GM18499 (cell line): Measurements from ENCODE around the gene NKAIN2.

Source experiments
- ATAC-seq: cut with Tn5 transposase; IDR thresholded peaks from one replicate; pipeline ENCODE4 v1.9.1; 2021; ENCODE audit warnings: moderate number of reproducible peaks; ENCODE audit not compliant: insufficient read depth, unreplicated experiment

NKAIN2 gene

DNA sequence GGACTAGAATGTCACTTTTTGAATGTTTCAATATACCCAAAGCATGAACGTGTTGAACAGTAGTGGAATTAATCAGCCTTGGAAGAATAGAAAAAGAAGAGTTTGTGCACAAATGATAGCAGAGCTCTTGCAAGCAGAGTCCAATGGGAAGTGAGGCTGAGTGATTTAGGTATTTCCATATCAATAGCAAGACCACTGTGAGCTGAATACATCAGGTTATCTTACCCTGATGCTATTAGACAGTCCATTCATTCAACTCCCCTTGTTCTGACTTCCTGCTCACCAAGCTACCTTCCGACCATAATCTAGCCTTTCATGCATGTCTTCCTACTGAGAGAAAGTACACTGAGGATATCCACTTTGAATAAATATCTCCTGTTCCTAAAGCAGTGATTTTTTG is 809.4 kb downstream of the NKAIN2 start:
- no peak for ATAC-seq

DNA sequence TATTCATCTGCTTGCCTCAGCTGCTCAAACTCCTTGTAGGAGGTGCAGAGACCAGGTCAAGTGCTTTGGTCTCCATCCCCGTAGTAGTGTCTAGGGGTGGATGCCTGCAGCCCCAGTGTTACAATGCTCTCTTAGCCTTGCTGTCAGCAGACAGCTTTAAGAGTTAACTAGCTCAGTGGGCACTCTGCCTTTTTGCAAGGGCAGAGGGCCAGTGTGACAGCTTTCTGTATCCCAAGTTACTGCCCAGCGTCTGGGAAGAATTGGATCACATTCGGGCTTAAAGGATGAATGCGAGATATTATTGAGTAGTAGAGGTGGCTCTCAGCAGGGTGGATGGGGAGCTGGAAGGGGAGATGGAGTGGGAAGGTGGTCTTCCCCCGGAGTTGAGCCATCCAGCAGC is 818.7 kb downstream of the NKAIN2 start:
- no peak for ATAC-seq

GRCh38 chr6:124633655-124634054 is 830.0 kb downstream of the NKAIN2 start:
- no peak for ATAC-seq

GRCh38 chr6:124640432-124640831 is 836.8 kb downstream of the NKAIN2 start:
- no peak for ATAC-seq

DNA sequence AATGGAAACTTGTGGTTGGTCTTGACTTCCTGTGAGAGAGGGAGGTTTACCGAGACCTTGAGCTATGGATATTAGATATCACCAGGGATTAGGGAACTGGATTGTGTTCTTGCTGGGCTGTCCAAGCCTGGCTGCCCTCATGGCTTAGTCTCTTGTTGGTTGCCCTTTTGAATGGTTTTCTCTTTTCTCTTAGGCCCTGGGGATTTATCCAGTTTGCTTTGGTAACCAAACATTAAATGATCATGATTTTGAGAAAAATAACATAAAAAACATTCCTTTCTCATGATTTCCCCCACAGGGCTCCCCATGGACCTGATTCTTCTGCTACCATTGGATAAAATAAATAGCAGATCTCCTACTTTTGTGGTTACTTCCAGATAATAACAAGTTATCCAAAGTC is 852.2 kb downstream of the NKAIN2 start:
- ATAC-seq, result no peak

DNA sequence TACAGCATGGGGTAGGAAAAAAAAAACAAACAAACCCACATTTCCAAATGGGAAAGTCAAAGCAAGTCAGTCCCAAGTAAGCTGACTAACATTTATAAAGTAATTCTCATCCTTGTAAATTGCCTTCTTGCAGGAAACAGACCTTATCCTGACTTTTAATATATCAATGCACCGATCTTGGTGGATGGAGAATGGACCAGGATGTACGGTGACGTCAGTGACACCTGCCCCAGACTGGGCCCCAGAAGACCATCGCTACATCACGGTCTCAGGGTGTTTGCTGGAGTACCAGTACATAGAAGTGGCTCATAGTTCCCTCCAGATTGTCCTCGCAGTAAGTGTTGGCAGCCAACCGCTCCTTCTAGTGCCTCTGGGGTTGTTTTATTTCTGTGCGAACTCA is 854.4 kb downstream of the NKAIN2 start:
- no peak for ATAC-seq

DNA sequence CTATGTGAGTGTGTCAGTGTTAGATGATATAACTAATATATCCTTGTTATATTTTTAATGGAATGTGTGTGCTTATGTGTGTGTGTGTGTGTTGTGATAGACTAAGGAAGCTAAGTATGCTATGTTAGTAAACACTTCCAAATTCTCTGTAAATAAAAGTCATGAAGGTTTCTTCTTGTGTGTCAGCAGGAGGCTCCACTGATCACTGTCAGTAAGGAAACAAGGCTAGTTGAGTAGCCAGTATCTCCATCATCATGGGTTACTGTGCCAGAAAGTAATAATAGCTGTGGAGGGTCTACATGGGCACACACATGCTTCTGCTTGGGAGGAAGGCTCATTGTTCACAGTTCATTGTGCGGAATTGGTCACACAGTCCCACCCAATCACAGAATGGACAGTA is 855.8 kb downstream of the NKAIN2 start:
- ATAC-seq, result no peak

DNA sequence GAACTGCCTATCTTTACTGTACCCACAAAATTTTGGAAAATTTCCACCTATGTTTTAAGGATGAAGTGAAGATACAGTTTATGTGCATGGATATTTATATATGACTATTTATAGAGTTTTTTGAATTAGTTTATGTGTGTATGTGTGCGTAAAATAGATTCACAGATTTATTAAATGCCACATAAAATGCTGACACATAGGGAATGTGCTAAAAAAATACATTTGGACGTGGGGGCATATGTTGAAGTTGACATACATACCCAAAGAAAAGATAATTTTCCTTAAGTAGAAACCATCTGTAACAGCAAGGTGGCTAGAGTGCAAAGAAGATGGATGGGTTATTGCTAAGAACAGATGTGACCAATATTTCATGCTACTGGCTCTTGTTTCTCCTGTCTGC is 856.5 kb downstream of the NKAIN2 start:
- no peak for ATAC-seq

DNA sequence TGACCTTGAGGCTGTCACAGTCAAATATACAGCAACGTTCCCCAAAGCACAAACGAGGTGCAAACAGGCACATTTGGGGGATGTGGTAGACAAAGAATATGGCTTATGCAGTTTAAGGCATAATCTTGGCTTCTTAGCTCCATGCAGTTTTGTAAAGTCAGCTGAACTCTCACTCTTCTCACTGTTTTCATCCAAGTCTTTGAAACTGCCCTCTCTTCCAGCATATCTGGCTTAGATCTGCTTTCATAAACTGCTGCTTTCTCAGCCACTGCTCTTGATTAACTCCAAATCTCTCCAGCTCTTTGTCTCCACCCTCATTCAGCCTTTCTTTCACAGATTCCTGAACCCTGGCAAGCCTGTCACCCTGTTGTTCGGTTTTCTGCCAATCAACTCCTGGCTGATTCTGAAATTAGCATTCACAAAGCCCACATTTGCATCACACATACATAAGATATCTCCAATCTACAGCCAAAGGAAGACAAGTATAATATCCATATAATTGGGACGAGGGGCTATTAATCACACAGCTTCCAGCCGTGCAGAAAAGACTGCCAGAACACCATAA is 857.5 kb downstream of the NKAIN2 start:
- ATAC-seq, result no peak

DNA sequence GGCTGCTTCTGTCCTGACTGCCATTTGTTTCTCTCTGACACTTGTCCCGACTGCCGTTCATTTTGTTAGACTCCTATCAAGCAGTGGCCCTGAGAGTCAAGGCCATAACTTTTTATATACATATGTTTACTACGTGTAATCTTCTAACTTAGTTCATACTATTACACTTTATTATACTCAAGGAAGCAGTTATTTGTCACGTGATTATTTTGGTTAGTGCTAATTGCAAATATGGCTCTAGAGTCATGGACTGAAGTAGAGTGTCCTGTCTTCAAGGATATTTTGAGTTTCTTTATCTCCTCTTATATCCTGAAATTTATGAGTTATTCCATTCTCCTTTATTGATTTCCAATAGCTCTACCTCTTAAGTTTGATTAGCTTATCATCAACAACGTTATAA is 864.4 kb downstream of the NKAIN2 start:
- ATAC-seq, result no peak

DNA sequence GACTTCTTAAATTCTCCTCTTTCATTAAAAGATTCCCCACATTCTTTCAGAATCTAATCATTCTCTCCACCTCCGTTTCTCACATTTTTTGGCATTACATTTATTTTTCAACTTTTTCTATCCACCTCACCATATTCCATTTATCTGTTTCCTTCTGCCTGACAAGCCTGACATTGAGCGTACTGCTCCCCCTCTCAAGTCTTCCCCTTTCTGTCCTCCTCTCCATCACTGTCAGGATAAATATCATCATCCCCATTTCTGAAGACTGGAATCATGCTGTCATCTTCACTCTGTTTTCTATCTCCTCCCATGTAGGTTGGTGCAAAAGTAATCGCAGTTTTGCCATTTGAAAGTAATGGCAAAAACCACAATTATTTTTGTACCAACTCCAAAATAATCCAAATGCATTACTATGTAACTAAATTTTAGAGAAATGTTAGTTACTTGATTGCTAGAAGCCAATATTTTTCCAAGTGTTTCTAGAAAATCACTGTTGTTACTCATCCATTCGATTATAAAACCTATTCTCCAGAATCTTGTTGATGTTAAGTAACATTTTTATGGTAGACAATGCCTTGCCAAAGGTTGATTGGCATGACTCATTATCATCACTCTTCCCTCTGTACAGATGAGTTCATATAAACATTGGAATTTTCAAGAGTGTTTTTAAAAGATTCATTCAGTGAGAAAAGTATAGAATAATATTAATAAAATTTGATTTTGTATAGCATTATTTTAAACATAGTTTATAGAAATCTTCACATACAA is 866.2 kb downstream of the NKAIN2 start:
- no peak for ATAC-seq

DNA sequence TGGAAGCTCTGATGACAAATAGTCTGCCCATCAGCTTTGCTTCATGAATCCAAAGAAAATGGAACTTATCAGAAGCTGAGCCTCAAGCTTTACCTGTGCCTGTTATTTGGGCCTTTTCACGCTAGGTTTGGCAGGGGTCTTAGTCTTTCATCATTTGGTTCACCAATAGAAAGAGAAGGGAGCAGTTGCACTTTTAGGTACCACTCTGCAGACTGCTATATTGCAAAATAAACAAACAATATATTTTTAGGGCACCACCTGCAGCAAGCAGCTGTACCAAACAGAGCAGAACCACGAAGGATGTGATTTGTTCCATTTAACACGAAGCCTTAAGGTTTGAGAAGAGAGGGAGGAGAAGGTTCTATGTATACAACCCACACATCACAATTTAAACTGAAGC is 867.1 kb downstream of the NKAIN2 start:
- ATAC-seq, result no peak

GRCh38 chr6:124671324-124671723 is 867.7 kb downstream of the NKAIN2 start:
- ATAC-seq, result no peak

DNA sequence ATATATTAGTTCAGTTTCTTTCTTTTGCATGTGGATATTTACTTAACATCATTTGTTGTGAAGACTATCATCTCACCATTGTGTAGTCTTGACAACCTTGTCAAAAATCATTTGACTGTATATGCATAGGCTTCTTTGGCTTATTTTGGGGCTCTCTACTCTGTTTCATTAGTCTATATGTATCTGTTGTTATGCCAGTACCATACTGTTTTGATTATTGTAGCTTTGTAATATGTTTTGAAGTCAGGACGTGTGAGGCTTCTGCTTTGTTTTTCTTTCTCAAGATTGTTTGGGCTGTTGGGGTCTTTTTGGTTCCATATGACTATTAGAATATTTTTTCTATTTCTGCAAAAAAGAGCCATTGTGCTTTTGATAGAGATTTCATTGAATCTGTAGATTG is 870.4 kb downstream of the NKAIN2 start:
- no peak for ATAC-seq

DNA sequence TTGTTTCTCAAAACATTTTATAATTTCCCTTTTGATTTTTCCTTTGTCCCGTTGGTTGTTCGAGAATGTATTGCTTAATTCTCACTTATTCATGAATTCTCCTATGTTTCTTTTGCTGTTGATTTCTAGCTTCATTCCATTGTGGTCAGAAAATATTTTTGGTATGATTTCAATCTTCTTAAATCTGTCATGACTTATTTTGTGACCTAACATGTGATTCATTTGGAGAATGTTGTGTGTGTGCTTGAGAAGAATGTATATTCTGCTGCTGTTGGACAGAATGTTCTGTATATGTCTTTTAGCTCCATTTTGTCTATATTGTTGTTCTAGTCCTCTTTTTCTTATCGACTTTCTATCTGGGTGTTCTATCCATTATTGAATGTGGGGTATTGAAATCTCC is 872.4 kb downstream of the NKAIN2 start:
- ATAC-seq, result no peak

DNA sequence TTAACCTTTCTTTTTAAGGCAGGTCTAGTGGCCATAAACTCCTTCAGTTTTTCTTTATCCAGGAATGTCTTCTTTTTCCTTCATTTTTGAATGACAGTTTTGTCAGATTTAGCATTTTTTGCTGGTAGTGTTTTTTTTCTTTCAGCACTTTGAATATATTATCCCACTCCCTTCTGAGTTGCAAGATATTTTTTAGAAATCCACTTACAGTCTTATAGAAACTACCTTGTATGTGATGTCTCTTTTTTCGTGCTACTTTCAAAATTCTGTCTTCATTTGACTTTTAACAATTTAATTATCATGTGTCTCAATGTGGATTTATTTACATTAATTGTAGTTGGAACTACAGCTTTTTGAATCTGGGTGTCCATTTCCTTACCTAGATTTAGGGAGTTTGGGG is 874.2 kb downstream of the NKAIN2 start:
- ATAC-seq, result no peak

DNA sequence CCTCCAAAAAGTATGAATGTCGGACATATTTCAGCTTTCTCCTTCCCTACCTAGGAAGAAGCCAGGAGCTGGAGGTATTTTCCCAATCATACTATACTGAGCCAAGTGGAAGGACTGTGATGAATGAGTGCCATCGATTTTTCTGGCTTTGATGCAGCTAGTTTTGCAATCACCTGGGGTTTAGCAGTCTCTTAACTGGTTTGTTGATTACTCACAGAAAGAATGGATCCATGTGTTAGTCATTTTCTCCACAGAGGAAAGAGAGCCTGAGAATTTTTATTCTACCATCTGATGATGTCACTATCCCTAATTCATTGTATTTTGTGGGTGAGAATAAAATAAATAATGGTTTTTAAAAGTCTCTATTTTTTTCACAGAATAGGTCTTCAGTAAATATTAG is 875.7 kb downstream of the NKAIN2 start:
- no peak for ATAC-seq

DNA sequence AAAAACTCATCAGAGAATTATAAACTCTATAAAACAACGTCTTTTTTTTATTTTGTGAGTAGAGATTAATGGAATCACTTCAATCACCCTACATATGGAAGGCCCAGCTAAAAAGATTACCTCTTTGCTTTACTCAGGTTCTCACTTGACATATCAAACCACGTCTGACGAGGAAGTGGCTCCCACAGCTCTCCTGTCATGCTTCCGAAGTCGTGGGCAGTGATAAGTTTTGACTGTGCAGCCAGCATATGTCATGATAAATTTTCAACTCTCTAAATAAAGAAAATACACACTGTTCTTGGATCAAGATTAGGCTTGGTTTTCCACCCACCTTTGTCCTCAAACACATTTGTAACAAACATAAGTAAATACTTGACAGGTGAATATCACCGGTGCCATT is 879.1 kb downstream of the NKAIN2 start:
- no peak for ATAC-seq

DNA sequence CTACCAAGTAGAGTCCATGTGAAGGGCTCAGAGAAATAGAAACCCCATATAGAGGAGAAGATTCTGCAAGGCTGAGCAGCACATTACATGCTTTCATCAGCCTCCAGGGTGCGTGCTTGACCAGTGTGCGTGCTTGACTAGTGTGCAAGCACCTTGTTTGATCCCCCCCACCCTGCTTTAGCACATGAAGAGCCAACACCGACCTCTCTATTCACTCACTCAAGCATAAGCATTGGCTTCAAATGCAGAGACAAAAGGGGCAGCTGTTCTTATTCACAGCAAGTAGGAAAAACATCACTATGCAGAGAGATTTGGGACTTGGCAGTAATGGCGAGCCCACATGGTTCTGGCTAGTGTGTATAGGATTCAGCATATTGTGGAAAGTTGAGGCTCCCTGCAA is 879.8 kb downstream of the NKAIN2 start:
- ATAC-seq, result no peak

GRCh38 chr6:124684621-124685020 is 881.0 kb downstream of the NKAIN2 start:
- no peak for ATAC-seq

- ATAC-seq, result no peak
Measured at GRCh38 chr6:124688369-124688768, 884.7 kb downstream of the NKAIN2 start.

- ATAC-seq, result no peak
Measured at GRCh38 chr6:124694139-124694705, 890.6 kb downstream of the NKAIN2 start.
